ENCODE results near the gene DDX10. TPM values are rescaled to one million over a fixed set of nuclear protein-coding genes. Genes with fewer than 3 reads are reported as not detected.

Gene DDX10
- total RNA-seq, 1 experiment from 2014 or later: 78.3 TPM

DNA sequence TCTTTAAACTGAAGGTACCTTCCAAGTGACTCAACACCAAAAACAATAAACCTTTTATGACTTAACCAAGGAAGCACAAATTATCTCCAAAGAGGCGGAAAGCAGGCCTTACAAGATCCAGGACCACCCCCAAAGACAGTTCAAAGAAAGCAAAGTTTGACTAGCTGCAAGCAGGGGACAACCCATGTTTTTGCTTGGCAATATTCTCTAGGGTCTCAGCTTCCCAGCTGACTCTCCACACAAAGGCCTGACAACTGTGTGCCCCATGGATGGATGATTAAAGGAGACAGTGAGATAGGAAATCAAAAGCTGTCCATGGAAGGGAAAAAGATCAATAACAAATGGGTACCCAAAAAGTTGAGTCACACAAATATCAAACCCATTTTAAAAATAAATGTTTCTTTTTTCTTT is 232.2 kb downstream of the DDX10 start:
- H3K4me3 ChIP-seq (ENCODE audit: low read depth, low read length): no peak overlapping the region
- Mint-ChIP-seq H3K4me3 (ENCODE audit: unreplicated experiment) (no peak overlapping the region), H3K36me3 (ENCODE audit: insufficient read depth, unreplicated experiment) (peaks cover 9% of the 10 kb centered on the region), H3K9me3 (ENCODE audit: unreplicated experiment) (no peaks in the 10 kb centered on the region), H3K4me1 (ENCODE audit: low read depth, unreplicated experiment) (peaks cover 17% of the 10 kb centered on the region), H3K27me3 (ENCODE audit: insufficient read depth, unreplicated experiment) (no peaks in the 10 kb centered on the region), H3K27ac (ENCODE audit: unreplicated experiment) (no peak overlapping the region)
- no peaks in the 10 kb centered on the region for H3K27me3 ChIP-seq (replicated peaks; ENCODE audit: control insufficient read depth, insufficient read depth, low read length)
- intact Hi-C loops (cut with micrococcal nuclease; ENCODE audit: unreplicated experiment): no loop called here
- DNase-seq: no peak
- H3K36me3 ChIP-seq (ENCODE audit: control insufficient read depth, insufficient read depth, low read length): no peaks in the 10 kb centered on the region
- BruUV-seq (replicated peaks): no TSS peak
- TF ChIP-seq CTCF (IDR thresholded peaks at IDR 0.05; ENCODE audit: insufficient read depth in 1 of 2, low read depth in 1 of 2, low read length in 1 of 2, severe bottlenecking in 1 of 2, unreplicated experiment in 1 of 2): no peak
- POLR2A ChIA-PET: interaction anchor here (0.6 kb wide), 1 partner anchor 237 kb away, joined by 3 read pairs; no protein-coding TSS in a partner anchor
- H3K4me1 ChIP-seq: peaks cover 13% of the 10 kb centered on the region
- CTCF ChIA-PET: no interaction called here
- no peaks in the 10 kb centered on the region for H3K9me3 ChIP-seq

- peaks cover 21% of the 10 kb centered on the region for H3K4me1 ChIP-seq
- no TSS peak for BruUV-seq (replicated peaks)
- intact Hi-C loops (cut with micrococcal nuclease; ENCODE audit: unreplicated experiment): no loop called here
- DNase-seq: no peak
- TF ChIP-seq CTCF (IDR thresholded peaks at IDR 0.05; ENCODE audit: insufficient read depth in 1 of 2, low read depth in 1 of 2, low read length in 1 of 2, severe bottlenecking in 1 of 2, unreplicated experiment in 1 of 2): no peak
- POLR2A ChIA-PET: interaction anchor here (0.7 kb wide), 1 partner anchor 23 kb away, joined by 5 read pairs; no protein-coding TSS in a partner anchor
- Mint-ChIP-seq H3K27ac (ENCODE audit: unreplicated experiment) (no peak overlapping the region), H3K36me3 (ENCODE audit: insufficient read depth, unreplicated experiment) (peaks cover 6% of the 10 kb centered on the region), H3K4me1 (ENCODE audit: low read depth, unreplicated experiment) (peaks cover 20% of the 10 kb centered on the region), H3K4me3 (ENCODE audit: unreplicated experiment) (no peak overlapping the region), H3K9me3 (ENCODE audit: unreplicated experiment) (no peaks in the 10 kb centered on the region), H3K27me3 (ENCODE audit: insufficient read depth, unreplicated experiment) (no peaks in the 10 kb centered on the region)
- CTCF ChIA-PET: no interaction called here
- no peaks in the 10 kb centered on the region for H3K9me3 ChIP-seq
- no peaks in the 10 kb centered on the region for H3K36me3 ChIP-seq (ENCODE audit: control insufficient read depth, insufficient read depth, low read length)
- H3K27me3 ChIP-seq (replicated peaks; ENCODE audit: control insufficient read depth, insufficient read depth, low read length): no peaks in the 10 kb centered on the region
- H3K4me3 ChIP-seq (ENCODE audit: low read depth, low read length): no peak overlapping the region
Observed at GRCh38 chr11:108897916-108898315, 233.0 kb downstream of the DDX10 start.

DNA sequence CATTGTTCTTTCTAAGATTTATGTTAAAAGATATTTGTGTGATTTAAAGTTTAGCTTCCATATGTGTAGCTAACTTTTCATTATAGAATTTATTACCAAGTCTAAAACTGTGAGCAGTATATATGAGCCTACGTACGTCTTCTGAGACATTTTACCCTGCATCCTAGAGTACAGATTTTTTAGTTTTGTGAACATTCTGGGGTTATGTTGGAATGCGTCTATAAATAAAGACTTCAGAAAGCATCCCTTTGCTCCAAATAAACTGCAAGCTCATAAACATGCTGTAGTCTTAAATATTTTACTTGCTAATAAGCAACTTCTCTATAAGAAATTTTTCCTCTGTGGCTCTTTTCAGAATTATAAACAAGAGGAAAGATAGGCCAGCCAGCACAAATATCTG is 236.5 kb downstream of the DDX10 start:
- peaks cover 15% of the 10 kb centered on the region for H3K4me1 Mint-ChIP-seq (ENCODE audit: low read depth, unreplicated experiment)
- no TSS peak for BruUV-seq (replicated peaks)
- no peak for DNase-seq

More for the DNA sequence above, 236.5 kb downstream of the DDX10 start:
- Histone ChIP-seq H3K4me1 (peaks cover 21% of the 10 kb centered on the region), H3K36me3 (ENCODE audit: control insufficient read depth, insufficient read depth, low read length) (no peaks in the 10 kb centered on the region), H3K27me3 (replicated peaks; ENCODE audit: control insufficient read depth, insufficient read depth, low read length) (no peaks in the 10 kb centered on the region), H3K4me3 (ENCODE audit: low read depth, low read length) (no peak overlapping the region), H3K9me3 (no peaks in the 10 kb centered on the region)
- Mint-ChIP-seq H3K4me3 (ENCODE audit: unreplicated experiment) (no peak overlapping the region), H3K9me3 (ENCODE audit: unreplicated experiment) (no peaks in the 10 kb centered on the region), H3K27ac (ENCODE audit: unreplicated experiment) (no peak overlapping the region), H3K27me3 (ENCODE audit: insufficient read depth, unreplicated experiment) (no peaks in the 10 kb centered on the region), H3K36me3 (ENCODE audit: insufficient read depth, unreplicated experiment) (peaks cover 6% of the 10 kb centered on the region)
- TF ChIP-seq CTCF (IDR thresholded peaks at IDR 0.05; ENCODE audit: insufficient read depth in 1 of 2, low read depth in 1 of 2, low read length in 1 of 2, severe bottlenecking in 1 of 2, unreplicated experiment in 1 of 2): no peak
- ChIA-PET POLR2A (no interaction called here), CTCF (no interaction called here)
- intact Hi-C loops (cut with micrococcal nuclease; ENCODE audit: unreplicated experiment): no loop called here

All from Caco-2 (cell line).